BJ (cell line): ENCODE measurements around the gene GADL1. TPM values are rescaled to one million over a fixed set of nuclear protein-coding genes. Genes with fewer than 3 reads are reported as not detected.
A peak's percentile ranks its signal among the peaks of the same experiment; 100 is the strongest.

Source experiments
- CTCF ChIA-PET: fragments of 350-600 bp; formaldehyde crosslinking; extraction: SDS; loops from one replicate; lab custom pipeline; 2021; ENCODE audit warnings: antibody characterized with exemption, inconsistent platforms; lab: Yijun Ruan, JAX
- POLR2A ChIA-PET: fragments of 300-600 bp; sonication (Branson Sonifier 250); formaldehyde crosslinking; extraction: SDS; loops from one replicate; lab custom pipeline; 2021; ENCODE audit warnings: antibody characterized with exemption; lab: Charles Lee
- DNase-seq: peaks from one replicate; pipeline ENCODE4 v3.0.0-alpha.2; 2011; ENCODE audit warnings: low read depth
- H3K27me3 ChIP-seq: 2 replicates; pipeline ENCODE4 v1.6.0; 2011; ENCODE audit warnings: low read length; ENCODE audit not compliant: control insufficient read depth, insufficient read depth
- H3K36me3 ChIP-seq: 2 replicates; pipeline ENCODE4 v1.5.1; 2011; ENCODE audit warnings: low read length; ENCODE audit not compliant: control insufficient read depth, insufficient read depth
- H3K4me3 ChIP-seq: 2 replicates; pipeline ENCODE4 v1.5.1; 2011; ENCODE audit warnings: low read depth, mild to moderate bottlenecking, control low read depth, low read length
- CTCF ChIP-seq: IDR thresholded peaks from 2 replicates; pipeline ENCODE4 v1.5.1; 2011; ENCODE audit warnings: low read depth, mild to moderate bottlenecking, control low read depth, inconsistent platforms, low read length, moderate library complexity; ENCODE audit not compliant: insufficient read depth
- polyA plus RNA-seq: library from polyadenylated mRNA; depleted of rRNA; stranded (reverse); fragments of >200 nt; gene quantifications from 2 replicates; pipeline ENCODE4 v1.2.3, GENCODE V29; 2011

Gene GADL1
- polyA plus RNA-seq, 1 experiment = not detected

GRCh38 chr3:30940740-30941139, 46.3 kb upstream of the GADL1 start:
- CTCF ChIA-PET = no interaction called here

DNA sequence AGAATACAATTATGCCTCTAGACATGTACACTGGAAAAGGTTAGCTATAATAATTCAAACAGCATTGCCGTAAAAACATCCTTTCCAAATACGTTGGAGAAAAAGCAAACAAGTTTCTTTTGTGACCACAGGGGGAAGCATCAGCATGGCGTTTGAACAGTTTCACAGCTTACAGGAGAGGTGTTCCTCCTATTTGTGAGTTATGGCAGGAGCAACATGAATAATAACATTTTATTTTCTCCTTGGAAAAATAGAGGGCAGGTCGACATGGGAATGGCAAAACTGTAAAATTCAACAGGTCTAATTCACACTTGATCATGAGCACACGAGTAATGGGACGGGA, 39.7 kb upstream of the GADL1 start:
- CTCF ChIA-PET = interaction anchor here (0.8 to 3.2 kb wide), 19 partner anchors 9 to 417 kb away, joined by 3 to 17 read pairs (median 3); no protein-coding TSS in a partner anchor
- H3K36me3 ChIP-seq = no peaks in the 10 kb centered on the region
- no peaks in the 10 kb centered on the region for H3K27me3 ChIP-seq
- no peak overlapping the region for H3K4me3 ChIP-seq
- peak; percentile 66 for TF ChIP-seq CTCF
- peak; percentile 8 for DNase-seq
- POLR2A ChIA-PET = interaction anchor here (0.6 kb wide), 1 partner anchor 198 kb away, joined by 5 read pairs; no protein-coding TSS in a partner anchor

More at GRCh38 chr3:30940740-30941139, 46.3 kb upstream of the GADL1 start:
- H3K36me3 ChIP-seq = no peaks in the 10 kb centered on the region
- POLR2A ChIA-PET = no interaction called here
- no peak for DNase-seq
- TF ChIP-seq CTCF = no peak
- no peaks in the 10 kb centered on the region for H3K27me3 ChIP-seq
- no peak overlapping the region for H3K4me3 ChIP-seq

- CTCF ChIA-PET = interaction anchor here (0.8 to 3.2 kb wide), 17 partner anchors 9 to 418 kb away, joined by 3 to 17 read pairs (median 3); no protein-coding TSS in a partner anchor
- no peak overlapping the region for H3K4me3 ChIP-seq
Observed at GRCh38 chr3:30933478-30934207, 39.2 kb upstream of the GADL1 start.

GRCh38 chr3:30932513-30933098, 38.1 kb upstream of the GADL1 start:
- no peaks in the 10 kb centered on the region for H3K27me3 ChIP-seq
- TF ChIP-seq CTCF = no peak
- POLR2A ChIA-PET = no interaction called here
- no peak overlapping the region for H3K4me3 ChIP-seq
- H3K36me3 ChIP-seq = no peaks in the 10 kb centered on the region
- no peak for DNase-seq
- CTCF ChIA-PET = interaction anchor here (1.5 kb wide), 1 partner anchor 19 kb away, joined by 3 read pairs; no protein-coding TSS in a partner anchor

More at GRCh38 chr3:30933478-30934207, 39.2 kb upstream of the GADL1 start:
- Histone ChIP-seq H3K36me3 (no peaks in the 10 kb centered on the region), H3K27me3 (no peaks in the 10 kb centered on the region)
- no peak for DNase-seq
- TF ChIP-seq CTCF = no peak
- POLR2A ChIA-PET = interaction anchor here (0.6 kb wide), 1 partner anchor 199 kb away, joined by 5 read pairs; no protein-coding TSS in a partner anchor

DNA sequence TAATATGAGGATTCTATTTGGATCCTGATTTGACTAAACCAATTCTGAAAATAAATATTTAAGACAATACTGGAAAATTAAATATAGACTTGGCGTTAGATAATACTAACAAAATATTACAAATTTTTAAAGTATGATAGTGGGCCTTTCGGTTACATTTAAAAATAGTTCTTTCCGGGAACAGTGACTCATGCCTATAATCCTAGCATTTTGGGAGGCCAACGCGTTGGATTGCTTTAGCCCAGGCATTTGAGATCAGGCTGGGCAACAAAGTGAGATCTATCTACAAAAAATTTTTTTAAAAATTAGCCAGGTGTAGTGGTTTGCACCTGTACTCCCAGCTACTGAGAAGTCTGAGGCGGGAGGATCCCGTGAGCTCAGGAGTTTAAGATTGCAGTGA, 30.3 kb upstream of the GADL1 start:
- CTCF ChIA-PET = interaction anchor here (4.9 kb wide), 1 partner anchor 10 kb away, joined by 17 read pairs; no protein-coding TSS in a partner anchor
- POLR2A ChIA-PET = no interaction called here
- no peak for DNase-seq
- Histone ChIP-seq H3K4me3 (no peak overlapping the region), H3K27me3 (no peaks in the 10 kb centered on the region), H3K36me3 (no peaks in the 10 kb centered on the region)
- no peak for TF ChIP-seq CTCF
